GM21737 (cell line): Measurements from ENCODE around the gene PAQR8.

Source experiments
- ATAC-seq: cut with Tn5 transposase; IDR thresholded peaks from one replicate; pipeline ENCODE4 v1.9.1; 2021; ENCODE audit warnings: mild to moderate bottlenecking, moderate library complexity; ENCODE audit not compliant: unreplicated experiment

The PAQR8 gene

GRCh38 chr6:52361945-52362442, at the start of gene PAQR8:
Gene PAQR8 (plus strand): TSS chr6:52362151. CDS start chr6:52403214, 41,063 bp downstream.
- peak; percentile 89 for ATAC-seq

GRCh38 chr6:52312461-52312860, 49.5 kb upstream of the PAQR8 start:
- no peak for ATAC-seq

- no peak for ATAC-seq
Measured at GRCh38 chr6:52314752-52315151, 47.2 kb upstream of the PAQR8 start.

- ATAC-seq: no peak
Measured at GRCh38 chr6:52317211-52317610, 44.7 kb upstream of the PAQR8 start.

- ATAC-seq: peak; percentile 96
Measured at GRCh38 chr6:52317841-52318581, 43.9 kb upstream of the PAQR8 start.

- no peak for ATAC-seq
Measured at GRCh38 chr6:52324189-52324588, 37.8 kb upstream of the PAQR8 start.

GRCh38 chr6:52325695-52326471, 36.1 kb upstream of the PAQR8 start:
- ATAC-seq: no peak

GRCh38 chr6:52326540-52327364, 35.2 kb upstream of the PAQR8 start:
- ATAC-seq: no peak

- no peak for ATAC-seq
Measured at GRCh38 chr6:52328303-52328662, 33.7 kb upstream of the PAQR8 start.

- ATAC-seq: no peak
Measured at GRCh38 chr6:52328729-52329128, 33.2 kb upstream of the PAQR8 start.

GRCh38 chr6:52330470-52330869, 31.5 kb upstream of the PAQR8 start:
- ATAC-seq: no peak

- no peak for ATAC-seq
Measured at GRCh38 chr6:52331793-52332457, 30.0 kb upstream of the PAQR8 start.

- no peak for ATAC-seq
Measured at GRCh38 chr6:52333840-52334200, 28.1 kb upstream of the PAQR8 start.

- no peak for ATAC-seq
Measured at GRCh38 chr6:52335576-52335975, 26.4 kb upstream of the PAQR8 start.

- ATAC-seq: no peak
Measured at GRCh38 chr6:52336919-52337561, 24.9 kb upstream of the PAQR8 start.

- peak; percentile 56 for ATAC-seq
Measured at GRCh38 chr6:52337633-52338290, 24.2 kb upstream of the PAQR8 start.

- no peak for ATAC-seq
Measured at GRCh38 chr6:52340603-52340880, 21.4 kb upstream of the PAQR8 start.

GRCh38 chr6:52341561-52342260, 20.2 kb upstream of the PAQR8 start:
- no peak for ATAC-seq

GRCh38 chr6:52345311-52345710, 16.6 kb upstream of the PAQR8 start:
- ATAC-seq: no peak
